Muscle of arm (tissue), 12 donors: ENCODE measurements around the gene AHCYL1. TPM values are rescaled to one million over a fixed set of nuclear protein-coding genes. Genes with fewer than 3 reads are reported as not detected.

ENCODE experiments used
- DNase-seq: peaks from one replicate; pipeline ENCODE4 v3.0.0-alpha.2; 2013
- polyA plus RNA-seq, 12 donors: library from polyadenylated mRNA; unstranded; fragments of 120-200 nt; gene quantifications; one replicate each; pipeline ENCODE4 v1.2.1, GENCODE V29; 2013; ENCODE audit not compliant: insufficient read length in 12 of 12

Gene AHCYL1
- polyA plus RNA-seq, 12 donors, result 37.6 to 68.3 (median 42.7) TPM; not detected in 1

DNA sequence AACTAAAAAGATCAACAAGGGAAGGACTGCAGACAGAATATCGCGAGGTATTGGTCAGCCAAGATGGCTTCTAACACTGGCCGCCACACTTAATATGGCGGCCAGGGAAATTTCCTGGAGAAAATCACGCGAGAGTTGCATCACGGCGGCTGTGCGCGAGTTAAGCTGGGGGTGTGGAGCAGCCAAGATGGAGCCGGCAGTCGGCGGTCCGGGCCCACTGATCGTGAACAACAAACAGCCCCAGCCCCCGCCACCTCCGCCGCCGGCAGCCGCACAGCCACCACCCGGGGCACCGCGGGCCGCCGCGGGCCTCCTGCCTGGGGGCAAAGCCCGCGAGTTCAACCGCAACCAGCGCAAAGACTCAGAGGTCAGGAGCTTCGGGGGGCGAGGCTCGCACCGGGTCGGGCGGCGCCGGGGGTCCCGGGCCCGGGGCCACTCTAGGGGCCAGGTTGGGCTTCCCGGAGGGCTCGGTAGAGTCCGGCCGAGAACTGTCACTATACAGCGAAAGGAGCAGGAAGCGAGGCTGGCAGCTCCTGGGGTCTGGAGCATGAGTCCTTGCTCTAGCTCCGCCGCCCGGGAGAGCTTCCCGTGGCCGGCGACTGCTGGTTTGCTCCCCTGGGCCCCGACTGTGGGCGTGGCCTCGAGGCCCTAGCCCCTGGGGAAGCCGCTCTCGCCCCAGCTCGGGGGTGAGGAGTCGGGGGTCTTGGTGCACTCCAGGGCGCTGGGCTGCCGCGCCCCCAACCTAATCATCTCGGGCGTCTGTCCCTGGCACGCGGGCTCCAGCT, 50.1 kb downstream of the AHCYL1 start, which contains the start of gene STRIP1:
Gene STRIP1, plus strand, starts transcription at position 174 of the 785 bp plus-strand sequence. Its CDS starts 14 bp downstream, at position 188.
- DNase-seq, result peak; percentile 96

DNA sequence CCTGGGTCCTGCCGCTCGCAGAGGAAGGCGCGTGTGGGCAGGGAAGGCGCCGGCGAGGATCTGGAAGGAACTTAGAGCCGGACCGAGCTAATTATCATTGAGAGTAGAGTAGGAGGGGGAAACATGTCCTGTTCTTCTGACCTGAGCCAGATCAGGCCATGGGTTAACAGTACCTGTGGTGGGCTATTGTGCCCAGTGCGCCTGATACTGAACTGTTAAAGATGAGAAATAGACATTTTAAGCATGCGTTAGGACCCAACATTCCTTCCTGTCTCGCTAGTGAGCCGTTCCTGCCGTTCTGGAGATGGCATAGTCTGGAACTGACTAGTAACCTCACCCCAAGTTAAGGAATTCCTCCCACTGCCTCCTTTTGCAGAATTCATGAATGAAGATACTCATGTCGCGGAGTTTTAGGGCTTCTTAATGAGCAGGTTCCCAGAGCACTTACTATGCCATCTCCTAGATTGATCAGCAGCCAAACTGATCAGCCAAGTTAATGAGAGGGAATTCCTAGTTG, 50.7 kb downstream of the AHCYL1 start:
- no peak for DNase-seq

DNA sequence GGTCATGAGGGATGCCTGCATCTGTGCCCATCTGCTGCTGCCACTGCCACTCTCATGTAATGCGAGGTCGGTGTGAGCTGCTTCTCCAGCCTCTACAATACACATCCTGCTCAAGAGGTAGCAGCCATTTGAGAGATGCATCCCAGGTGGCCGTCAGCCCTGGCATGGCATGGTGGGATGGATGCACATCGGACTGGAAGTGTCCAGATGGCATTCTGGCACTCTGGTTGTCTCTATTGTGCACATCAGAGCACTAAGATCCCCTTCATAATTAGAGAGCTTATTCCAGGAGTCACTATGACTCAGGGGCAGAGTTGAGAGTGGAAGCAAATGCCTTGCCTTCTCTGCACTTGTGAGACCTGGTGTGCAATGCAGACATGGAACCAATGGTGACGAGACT, 53.7 kb downstream of the AHCYL1 start:
- no peak for DNase-seq

DNA sequence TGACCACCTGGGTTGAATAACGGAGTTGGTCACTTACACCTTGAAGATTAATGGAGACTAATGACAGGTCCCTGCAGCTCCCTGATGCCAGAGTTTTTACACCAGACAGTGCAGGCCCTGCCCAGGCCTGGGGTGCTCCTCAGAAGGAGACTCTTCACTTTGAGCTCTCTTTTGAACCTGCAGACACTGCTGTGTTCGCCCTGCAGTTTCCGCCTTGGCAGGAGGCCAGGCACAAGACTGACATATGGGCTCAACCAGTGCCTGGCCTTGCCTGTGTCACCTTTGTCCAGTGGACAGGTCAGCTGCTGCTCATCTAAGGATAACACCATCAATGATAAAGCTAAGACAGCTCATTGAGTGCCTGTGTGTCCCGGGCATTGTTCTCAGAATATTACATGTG, 55.1 kb downstream of the AHCYL1 start:
- no peak for DNase-seq

DNA sequence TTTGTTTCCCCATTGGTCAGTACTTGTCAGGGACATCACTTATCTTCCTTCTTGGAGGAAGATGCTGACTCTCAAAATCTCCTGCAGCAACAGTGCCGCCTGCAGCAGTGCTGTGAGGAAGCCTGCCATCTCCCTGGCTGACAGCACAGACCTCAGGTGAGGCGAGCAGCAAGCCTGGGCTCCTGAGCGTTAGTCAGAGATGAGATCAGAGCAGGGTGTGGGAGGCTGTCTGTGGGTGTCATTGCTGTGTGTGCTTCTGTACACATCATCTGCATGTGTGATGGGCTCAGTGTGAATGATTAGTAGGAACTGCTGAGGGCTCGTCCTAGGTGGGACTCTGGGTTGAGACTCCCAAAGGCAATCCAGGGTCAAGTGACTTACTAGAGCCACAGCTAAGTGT, 56.0 kb downstream of the AHCYL1 start:
- no peak for DNase-seq

DNA sequence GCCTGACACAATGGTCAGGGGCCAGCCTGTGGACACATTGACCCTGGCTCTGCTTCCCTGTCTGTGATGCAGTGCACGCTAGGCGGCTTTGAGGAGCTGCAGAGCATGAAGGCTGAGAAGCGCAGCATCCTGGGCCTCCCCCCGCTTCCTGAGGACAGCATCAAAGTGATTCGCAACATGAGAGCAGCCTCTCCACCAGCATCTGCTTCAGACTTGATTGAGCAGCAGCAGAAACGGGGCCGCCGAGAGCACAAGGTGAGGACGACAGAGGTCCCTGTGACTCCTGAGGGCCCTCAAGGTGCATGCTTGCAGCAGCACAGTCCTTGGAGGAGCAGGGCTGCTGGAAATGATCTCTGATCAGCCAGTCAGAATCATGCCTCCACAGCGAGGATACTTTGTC, 58.5 kb downstream of the AHCYL1 start:
- DNase-seq, result no peak

DNA sequence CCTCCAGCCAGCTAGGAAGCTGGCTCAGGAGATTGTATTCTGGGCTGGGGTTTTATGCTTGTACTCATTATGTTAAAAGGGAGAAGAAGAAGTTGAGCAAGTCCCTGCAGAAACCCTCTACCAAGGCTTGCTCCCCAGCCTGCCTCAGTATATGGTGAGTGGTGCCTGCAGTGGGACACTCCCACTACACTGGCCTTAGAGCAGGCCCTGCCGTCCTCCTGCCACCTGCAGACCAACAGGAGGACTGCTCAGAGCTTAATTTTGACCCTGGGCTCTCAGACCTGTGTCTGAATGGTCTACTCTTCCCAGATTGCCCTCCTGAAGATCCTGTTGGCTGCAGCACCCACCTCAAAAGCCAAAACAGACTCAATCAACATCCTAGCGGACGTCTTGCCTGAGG, 62.9 kb downstream of the AHCYL1 start:
- DNase-seq, result no peak

DNA sequence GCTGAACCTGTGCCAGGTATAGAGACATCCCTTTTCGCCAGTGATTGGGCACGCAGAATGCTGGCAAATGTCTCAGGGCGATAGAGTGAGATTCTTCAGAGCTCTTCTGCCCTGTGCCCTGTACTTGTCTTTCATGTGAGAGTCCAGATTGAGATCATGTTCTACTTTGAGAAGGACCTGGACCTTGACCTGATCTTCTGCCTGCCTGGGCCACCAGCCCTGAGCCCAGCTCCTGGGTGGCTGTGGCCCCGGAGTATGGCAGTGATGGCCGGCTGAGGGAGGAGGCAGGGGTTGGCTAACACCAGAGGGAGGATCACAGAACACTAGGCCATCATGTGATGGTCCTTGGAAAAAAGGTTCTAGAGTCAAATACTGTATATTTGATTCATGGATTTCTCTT, 63.7 kb downstream of the AHCYL1 start:
- no peak for DNase-seq

DNA sequence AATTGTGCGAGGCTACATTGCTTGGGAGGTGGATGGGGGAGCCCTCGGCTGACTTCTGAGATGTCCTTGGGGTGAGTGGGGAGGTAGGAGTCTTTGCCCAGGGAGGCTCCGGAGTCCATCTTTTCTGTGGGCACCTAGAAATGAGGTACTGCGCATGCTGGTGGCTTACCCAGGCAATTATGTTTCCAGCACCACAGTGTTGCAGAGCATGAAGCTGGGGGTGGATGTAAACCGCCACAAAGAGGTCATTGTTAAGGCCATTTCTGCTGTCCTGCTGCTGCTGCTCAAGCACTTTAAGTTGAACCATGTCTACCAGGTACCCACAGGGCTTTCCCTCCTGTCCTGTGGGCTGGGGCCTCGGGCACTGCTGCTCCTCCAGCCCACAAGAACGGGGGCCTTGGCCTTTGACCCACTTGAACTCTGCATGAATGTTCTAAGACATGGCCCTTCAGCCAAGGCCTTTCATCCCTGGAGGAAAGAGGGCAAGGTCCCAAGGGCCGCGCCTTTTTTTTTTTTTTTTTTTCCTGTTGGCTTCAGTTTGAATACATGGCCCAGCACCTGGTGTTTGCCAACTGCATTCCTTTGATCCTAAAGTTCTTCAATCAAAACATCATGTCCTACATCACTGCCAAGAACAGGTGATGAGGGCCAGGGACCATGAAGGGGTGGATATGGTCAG, 64.5 kb downstream of the AHCYL1 start:
- DNase-seq, result no peak

DNA sequence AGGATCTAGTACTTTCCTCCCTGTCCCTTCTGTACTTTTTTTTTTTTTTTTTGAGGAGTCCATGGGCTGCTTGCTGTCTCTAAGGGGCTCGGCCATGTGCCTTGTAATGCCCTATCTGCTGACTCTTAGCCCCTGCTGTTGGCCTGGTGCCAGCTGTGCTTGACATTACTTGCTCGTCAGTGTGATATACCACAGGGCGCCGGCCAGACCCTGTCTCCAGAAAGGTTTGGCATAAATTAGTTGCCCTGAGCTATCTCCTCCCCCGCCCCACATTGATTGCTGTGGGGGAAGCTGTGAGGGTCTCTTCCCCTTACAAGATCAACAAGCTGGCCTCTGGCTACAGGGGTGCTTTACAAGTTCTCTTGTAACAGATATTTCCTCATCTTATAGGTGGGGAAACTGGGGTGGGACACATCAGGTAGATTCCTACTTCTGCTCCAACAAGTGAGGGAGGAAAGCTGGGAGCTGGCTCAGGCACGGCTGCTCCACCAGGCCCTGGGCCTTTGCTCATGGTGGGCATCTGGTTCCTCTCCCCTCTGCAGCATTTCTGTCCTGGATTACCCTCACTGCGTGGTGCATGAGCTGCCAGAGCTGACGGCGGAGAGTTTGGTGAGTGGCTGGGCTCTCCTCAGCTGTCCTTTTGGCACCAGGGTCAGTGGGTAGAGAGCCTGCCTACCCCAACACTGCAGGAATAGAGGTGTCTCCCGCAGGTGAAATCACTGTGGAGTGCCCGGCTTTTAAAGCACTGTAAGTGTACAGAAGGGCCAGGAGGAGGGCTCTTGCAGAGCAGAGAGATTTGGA, 65.4 kb downstream of the AHCYL1 start:
- no peak for DNase-seq

DNA sequence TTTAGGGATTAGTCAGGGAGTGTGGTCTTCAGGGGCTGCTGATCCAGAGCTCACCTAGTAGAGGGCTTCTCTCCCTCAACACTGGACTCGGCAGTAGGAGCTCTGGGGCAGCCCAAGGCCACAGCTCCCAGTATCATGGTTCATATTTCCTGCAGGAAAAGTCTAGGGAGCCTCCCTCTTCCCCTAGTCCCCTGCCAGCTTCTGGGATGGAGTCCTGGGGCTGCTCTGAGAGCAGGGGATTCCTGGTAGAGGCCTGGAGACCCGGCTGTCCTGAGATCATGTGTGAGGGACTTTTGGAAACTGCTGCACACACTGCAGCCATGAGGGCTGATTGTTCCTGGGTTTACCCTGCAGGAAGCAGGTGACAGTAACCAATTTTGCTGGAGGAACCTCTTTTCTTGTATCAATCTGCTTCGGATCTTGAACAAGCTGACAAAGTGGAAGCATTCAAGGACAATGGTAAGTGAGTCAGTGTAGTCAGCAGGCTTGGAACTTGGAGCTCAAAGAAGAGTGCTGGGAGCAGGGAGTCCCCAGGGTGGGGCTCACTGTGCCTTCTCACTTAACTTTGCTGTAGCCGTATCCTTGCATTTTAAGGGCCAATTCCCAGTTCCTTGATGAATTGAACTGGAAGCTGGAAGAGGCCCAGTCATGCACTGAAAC, 66.2 kb downstream of the AHCYL1 start:
- DNase-seq, result no peak

DNA sequence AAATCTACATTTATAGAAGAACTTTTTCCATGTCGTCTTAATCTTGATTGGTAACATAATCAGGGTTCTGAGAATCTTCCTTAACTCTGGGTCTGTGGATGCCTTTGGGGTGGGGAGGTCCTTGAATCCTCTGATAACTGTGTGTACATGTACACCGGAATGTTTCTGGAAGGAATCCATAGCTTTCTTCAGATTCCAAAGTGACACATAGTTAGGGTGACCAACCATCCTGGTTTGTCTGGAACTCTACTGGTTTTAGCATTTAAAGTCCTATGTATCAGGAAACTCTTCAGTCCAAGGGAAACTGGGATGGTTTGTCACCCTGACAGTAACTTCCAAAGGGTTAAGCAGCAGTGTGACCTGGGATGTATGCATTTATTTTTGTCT, 66.7 kb downstream of the AHCYL1 start:
- DNase-seq, result no peak

DNA sequence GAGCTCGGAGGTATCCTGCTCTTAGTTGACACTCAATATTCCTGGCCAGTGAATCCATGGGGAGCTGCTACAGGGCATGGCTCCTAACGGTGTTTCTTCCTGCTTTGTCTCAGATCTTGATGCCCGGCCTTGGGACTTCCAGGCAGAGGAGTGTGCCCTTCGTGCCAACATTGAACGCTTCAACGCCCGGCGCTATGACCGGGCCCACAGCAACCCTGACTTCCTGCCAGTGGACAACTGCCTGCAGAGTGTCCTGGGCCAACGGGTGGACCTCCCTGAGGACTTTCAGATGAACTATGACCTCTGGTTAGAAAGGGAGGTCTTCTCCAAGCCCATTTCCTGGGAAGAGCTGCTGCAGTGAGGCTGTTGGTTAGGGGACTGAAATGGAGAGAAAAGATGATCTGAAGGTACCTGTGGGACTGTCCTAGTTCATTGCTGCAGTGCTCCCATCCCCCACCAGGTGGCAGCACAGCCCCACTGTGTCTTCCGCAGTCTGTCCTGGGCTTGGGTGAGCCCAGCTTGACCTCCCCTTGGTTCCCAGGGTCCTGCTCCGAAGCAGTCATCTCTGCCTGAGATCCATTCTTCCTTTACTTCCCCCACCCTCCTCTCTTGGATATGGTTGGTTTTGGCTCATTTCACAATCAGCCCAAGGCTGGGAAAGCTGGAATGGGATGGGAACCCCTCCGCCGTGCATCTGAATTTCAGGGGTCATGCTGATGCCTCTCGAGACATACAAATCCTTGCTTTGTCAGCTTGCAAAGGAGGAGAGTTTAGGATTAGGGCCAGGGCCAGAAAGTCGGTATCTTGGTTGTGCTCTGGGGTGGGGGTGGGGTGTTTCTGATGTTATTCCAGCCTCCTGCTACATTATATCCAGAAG, 69.2 kb downstream of the AHCYL1 start:
- DNase-seq, result peak; percentile 64

DNA sequence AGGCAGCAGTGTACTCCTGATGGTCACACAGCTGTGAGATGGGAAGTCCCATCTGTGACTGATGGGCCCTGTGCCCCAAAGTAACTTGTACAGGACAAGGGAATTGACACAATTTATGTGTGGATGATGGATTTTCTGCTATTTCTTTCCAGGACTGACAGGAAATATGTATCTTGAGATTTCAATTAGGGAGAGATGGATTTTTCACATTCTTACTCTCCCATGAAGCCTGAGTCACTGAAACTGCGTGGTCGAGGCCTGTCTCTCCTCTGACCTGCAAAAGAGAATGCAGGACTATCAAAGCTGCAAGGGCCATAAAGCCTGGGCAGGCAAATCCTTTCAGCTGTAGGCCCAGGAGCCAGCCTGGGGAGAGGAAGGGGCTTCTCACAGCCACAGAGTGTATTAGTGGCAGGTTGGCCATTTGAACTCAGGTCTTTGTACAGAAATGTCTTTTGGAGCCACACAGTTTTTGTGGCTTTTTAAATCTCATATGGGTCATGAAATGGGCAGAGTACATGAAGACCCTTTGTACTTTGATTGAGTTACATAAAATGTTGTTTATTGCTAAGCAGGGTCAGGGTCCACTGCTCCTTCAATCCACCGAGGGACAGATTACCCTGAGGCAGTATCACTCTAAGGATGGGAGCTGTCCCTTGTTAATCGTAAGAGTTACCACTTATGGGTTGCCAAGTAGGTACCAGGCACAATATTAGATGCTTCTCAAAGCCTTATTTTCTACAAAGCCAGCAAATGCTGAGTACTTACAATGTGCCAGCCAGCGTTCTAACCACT, 71.1 kb downstream of the AHCYL1 start:
- no peak for DNase-seq

DNA sequence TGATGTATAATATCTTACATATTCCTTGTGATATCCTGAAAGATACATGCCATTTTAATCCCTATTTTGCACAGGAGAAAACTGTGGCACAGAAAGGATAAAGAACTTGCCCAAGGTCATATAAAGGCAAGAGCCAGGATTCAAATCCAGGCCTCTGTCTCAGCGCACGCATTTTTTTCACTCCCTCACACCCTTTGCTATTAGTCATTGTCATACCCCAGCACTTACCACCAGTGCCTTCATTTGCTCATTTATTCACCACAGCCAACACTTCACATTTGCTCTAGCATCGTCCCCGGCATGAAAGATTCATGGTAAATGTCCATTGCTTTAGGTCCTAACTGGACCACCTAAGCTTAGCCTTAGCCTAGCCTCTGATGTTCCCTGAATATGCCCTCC, 71.7 kb downstream of the AHCYL1 start:
- no peak for DNase-seq

DNA sequence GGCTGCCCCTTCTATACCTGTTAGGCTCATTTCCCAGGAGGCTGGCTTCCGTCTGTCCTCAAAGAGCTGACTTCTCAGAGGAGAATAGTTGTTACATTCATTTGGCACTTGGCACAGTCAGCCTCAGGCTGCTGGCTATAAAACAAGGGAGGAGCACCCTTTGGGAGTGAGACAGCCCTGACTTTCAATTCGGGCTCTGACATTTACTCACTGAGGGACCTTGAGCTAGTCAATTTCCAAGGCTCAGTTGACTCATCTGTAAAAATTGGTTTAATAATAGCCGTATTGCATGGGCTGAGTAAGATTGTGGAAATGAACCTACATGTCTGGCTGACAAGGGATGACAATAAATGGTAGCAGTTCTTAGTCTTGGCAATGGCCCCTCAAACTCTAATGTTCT, 72.2 kb downstream of the AHCYL1 start:
- DNase-seq, result no peak

DNA sequence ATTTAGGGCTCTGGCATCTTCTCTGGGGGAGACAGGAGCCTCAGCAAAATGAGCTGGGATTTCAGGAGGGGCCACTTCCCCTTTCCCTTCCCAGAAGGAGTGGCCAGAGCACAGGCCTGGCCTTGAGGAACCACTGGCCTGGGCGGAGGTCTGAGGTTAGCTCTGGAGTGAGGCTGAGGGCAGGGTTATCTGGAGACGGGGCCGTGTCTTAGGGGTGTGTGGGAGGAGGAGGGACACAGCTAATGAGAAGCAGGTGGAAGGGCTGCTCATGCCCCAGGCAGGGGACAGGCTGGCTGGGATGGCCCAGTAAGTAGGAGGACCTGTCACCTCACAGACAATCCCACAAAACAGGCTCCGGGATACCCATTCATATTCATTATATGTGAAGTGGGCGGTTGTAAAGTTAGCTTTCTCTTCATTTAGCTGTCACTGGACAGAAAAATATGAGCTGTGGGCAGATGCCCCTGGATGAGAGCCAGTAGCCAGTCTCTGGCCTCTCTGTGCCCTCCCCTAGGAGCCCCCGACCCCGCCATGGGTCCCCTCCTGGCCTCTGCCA, 73.5 kb downstream of the AHCYL1 start:
- DNase-seq, result no peak

DNA sequence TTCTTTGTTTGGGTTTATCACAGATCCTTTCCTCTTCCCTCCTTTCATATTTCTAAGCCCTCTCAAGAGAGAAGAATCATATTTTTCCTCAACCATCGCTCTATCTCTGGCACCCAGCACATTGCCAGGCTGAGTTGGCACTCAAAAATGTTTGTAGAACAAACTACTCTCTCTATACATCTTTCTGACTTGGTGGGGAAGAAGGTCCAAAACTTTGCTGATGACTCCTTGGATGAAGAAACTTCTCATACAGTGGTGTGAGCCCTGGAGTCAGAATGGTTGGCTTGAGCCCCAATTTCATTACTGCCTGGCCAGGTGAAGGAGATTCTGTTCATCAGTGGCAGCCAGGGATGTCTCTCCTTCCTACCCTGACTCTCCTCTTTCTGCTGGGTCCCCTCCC, 74.0 kb downstream of the AHCYL1 start:
- DNase-seq, result no peak

DNA sequence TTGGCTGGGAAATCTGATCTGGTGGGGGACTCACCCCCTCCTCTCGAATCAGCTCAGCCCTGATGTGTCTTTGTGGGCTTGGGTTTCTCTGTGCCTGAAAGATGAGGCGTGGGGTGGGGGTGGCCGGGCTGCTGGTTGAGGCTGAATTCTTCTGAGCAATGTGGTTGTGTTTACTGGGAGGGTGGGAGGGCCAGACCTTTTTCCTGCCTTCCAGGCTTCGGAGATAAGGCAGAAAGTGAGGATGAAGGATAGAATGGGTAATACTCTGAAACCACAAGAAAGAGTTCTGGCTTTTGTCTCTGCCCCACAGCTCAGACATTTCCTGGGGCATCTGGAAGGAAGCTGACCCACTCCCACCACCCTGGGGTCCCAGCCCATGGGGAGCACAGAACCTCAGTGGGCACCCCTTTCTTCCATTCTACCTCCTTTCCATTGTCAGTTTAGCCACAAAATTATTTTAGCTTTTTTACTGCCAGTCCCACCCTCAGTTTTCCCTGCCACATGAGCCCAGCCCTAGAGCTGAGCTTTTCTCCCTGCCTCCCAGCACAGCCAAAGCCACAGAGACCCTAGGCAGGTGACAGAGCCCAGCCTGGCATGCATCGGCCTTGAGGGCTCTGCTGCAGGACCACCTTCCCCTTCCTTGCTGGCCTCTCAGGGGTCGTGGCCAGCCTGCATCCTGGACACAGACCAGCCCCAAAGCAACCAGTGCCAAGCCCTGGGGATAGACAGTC, 74.7 kb downstream of the AHCYL1 start:
- no peak for DNase-seq
